Stimulated activated CD4-positive, alpha-beta T cell treated with anti-CD3 and anti-CD28 coated beads, TNF-alpha, amount 100 ng/mL, for 4 hours (primary cell): ENCODE data around the gene SPRYD4.
"Not testable (repeated sequence)": the region's sequence is repeated elsewhere in the genome, so short reads cannot be mapped to it uniquely, and the experiment has no call there.

Source experiments
- DNase-seq, 3 experiments: peaks; one replicate each; pipeline ENCODE4 v3.0.0-alpha.2; 2020; ENCODE audit warnings: low read depth in 3 of 3

SPRYD4 gene

GRCh38 chr12:56468216-56469006 is at the start of gene SPRYD4:
Gene SPRYD4, plus strand, starts transcription at chr12:56468578. Its CDS starts 14 bp downstream, at chr12:56468592.
- peak; percentile 88 to 91 (median 89) for DNase-seq

- no peak for DNase-seq
These were observed 48.0 kb upstream of the SPRYD4 start for GRCh38 chr12:56420411-56420810.

- no peak for DNase-seq
These were observed 43.2 kb upstream of the SPRYD4 start for GRCh38 chr12:56425193-56425592.

GRCh38 chr12:56425940-56426438 is 42.4 kb upstream of the SPRYD4 start:
- DNase-seq: no peak

GRCh38 chr12:56431288-56431687 is 37.1 kb upstream of the SPRYD4 start:
- no peak for DNase-seq

- DNase-seq: no peak
These were observed 36.5 kb upstream of the SPRYD4 start for GRCh38 chr12:56431850-56432249.

- no peak for DNase-seq
These were observed 33.5 kb upstream of the SPRYD4 start for GRCh38 chr12:56434828-56435227.

- no peak for DNase-seq
These were observed 30.8 kb upstream of the SPRYD4 start for GRCh38 chr12:56437430-56438176.

GRCh38 chr12:56443208-56443607 is 25.2 kb upstream of the SPRYD4 start:
- DNase-seq: not testable (repeated sequence)

- peak; percentile 73 to 80 (median 74) for DNase-seq
These were observed 19.3 kb upstream of the SPRYD4 start, which contains the start of gene TIMELESS for GRCh38 chr12:56448860-56449621. Gene TIMELESS, minus strand, starts transcription at chr12:56449426. Its CDS starts 15,256 bp downstream, at chr12:56434170.

- DNase-seq: no peak
These were observed 18.8 kb upstream of the SPRYD4 start for GRCh38 chr12:56449622-56449984.

GRCh38 chr12:56450241-56450640 is 18.1 kb upstream of the SPRYD4 start:
- DNase-seq: no peak

- DNase-seq: no peak
These were observed 17.2 kb upstream of the SPRYD4 start for GRCh38 chr12:56451147-56451546.

- no peak for DNase-seq
These were observed 13.8 kb upstream of the SPRYD4 start, which contains the start of gene MIP for GRCh38 chr12:56454557-56454956. Gene MIP, minus strand, starts transcription at chr12:56454657. Its CDS starts 44 bp downstream, at chr12:56454613.

GRCh38 chr12:56457817-56458216 is 10.6 kb upstream of the SPRYD4 start:
- DNase-seq: no peak

GRCh38 chr12:56461235-56462159 is 6.9 kb upstream of the SPRYD4 start:
- no peak for DNase-seq

- no peak for DNase-seq
These were observed 5.8 kb upstream of the SPRYD4 start for GRCh38 chr12:56462565-56462964.

- DNase-seq: no peak
These were observed 891 bp downstream of the SPRYD4 start for GRCh38 chr12:56469007-56469930.

- no peak for DNase-seq
These were observed 6.0 kb downstream of the SPRYD4 start for GRCh38 chr12:56474389-56474788.

- no peak for DNase-seq
These were observed 7.8 kb downstream of the SPRYD4 start for GRCh38 chr12:56476143-56476542.
